ENCODE data around the gene OR4X1.
"Not testable (repeated sequence)": the region's sequence is repeated elsewhere in the genome, so short reads cannot be mapped to it uniquely, and the experiment has no call there.

OR4X1 gene

GRCh38 chr11:48305923-48306322 lies 42.3 kb downstream of the OR4X1 start, which contains the start of gene OR4S1:
Gene OR4S1, plus strand, starts transcription at chr11:48306223. Its CDS starts 0 bp downstream, at chr11:48306223.
- no peak within 1 kb of the TSS for H3K4me3 ChIP-seq (ENCODE audit: low read depth, low read length)
- H3K27ac ChIP-seq (ENCODE audit: low read depth, low read length) = no peak within 1 kb of the TSS
- H3K27me3 ChIP-seq (ENCODE audit: control insufficient read depth, insufficient read depth, low read length) = no peaks in the 10 kb centered on the region
- peaks cover 35% of the 10 kb centered on the region; the same call in 1 of the 2 replicates for H3K9me3 ChIP-seq (ENCODE audit: control insufficient read depth, insufficient read depth, low read depth, low read length)
- H3K4me1 ChIP-seq (ENCODE audit: control insufficient read depth, insufficient read depth, low read length) = no peaks in the 10 kb centered on the region
- no peak within 1 kb of the TSS for H3K9ac ChIP-seq (ENCODE audit: low read length)
- no peaks in the 10 kb centered on the region for H3K36me3 ChIP-seq (ENCODE audit: control insufficient read depth, insufficient read depth, low read length)

GRCh38 chr11:48307760-48308386 lies 44.2 kb downstream of the OR4X1 start:
- Histone ChIP-seq H3K4me1 (ENCODE audit: control insufficient read depth, insufficient read depth, low read length) (no peaks in the 10 kb centered on the region), H3K9me3 (ENCODE audit: control insufficient read depth, insufficient read depth, low read depth, low read length) (peaks cover 45% of the 10 kb centered on the region; the same call in 1 of the 2 replicates), H3K9ac (ENCODE audit: low read length) (no peak overlapping the region), H3K27ac (ENCODE audit: low read depth, low read length) (no peak overlapping the region), H3K27me3 (ENCODE audit: control insufficient read depth, insufficient read depth, low read length) (no peaks in the 10 kb centered on the region), H3K4me3 (ENCODE audit: low read depth, low read length) (no peak overlapping the region), H3K36me3 (ENCODE audit: control insufficient read depth, insufficient read depth, low read length) (no peaks in the 10 kb centered on the region)

- not testable (repeated sequence) for H3K4me3 ChIP-seq (ENCODE audit: low read depth, low read length); H3K9ac ChIP-seq (ENCODE audit: low read length); H3K27ac ChIP-seq (ENCODE audit: low read depth, low read length); H3K36me3 ChIP-seq (ENCODE audit: control insufficient read depth, insufficient read depth, low read length); H3K27me3 ChIP-seq (ENCODE audit: control insufficient read depth, insufficient read depth, low read length); H3K4me1 ChIP-seq (ENCODE audit: control insufficient read depth, insufficient read depth, low read length)
- peaks cover 42% of the 10 kb centered on the region; the same call in 1 of the 2 replicates for H3K9me3 ChIP-seq (ENCODE audit: control insufficient read depth, insufficient read depth, low read depth, low read length)
Measured at GRCh38 chr11:48313590-48313989, 49.9 kb downstream of the OR4X1 start.
